Right kidney (tissue), 1 donor: ENCODE data around the gene NANP.

Source experiments
- DNase-seq: peaks from one replicate; pipeline ENCODE4 v3.0.0-alpha.2; 2016

Gene NANP

GRCh38 chr20:25571817-25572216 lies 52.0 kb downstream of the NANP start:
- DNase-seq, result no peak

DNA sequence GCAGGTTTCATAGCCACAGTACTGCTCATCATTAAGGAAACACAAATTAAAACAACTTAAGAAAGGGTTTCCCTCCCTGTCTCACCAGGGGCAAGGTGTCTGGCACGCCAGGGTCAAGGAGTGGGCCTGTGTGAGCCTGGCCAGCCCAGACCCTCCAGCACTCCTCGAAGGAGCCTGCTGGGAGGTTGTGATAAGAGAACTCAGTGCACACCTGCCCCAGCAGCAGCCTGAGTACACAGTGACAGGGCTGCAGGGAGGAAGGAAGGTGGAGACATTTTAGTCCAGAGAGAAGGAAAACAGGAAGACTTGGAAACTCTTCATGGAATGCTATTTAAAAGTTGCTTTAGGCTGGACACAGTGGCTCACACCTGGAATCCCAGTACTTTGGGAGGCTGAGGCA lies 52.6 kb downstream of the NANP start:
- no peak for DNase-seq

- DNase-seq, result no peak
These were observed 53.7 kb downstream of the NANP start for GRCh38 chr20:25570148-25570530.

- DNase-seq, result no peak
These were observed 56.5 kb downstream of the NANP start for GRCh38 chr20:25567286-25567685.

GRCh38 chr20:25566821-25567220 lies 57.0 kb downstream of the NANP start:
- DNase-seq, result no peak

GRCh38 chr20:25565578-25566157 lies 58.1 kb downstream of the NANP start:
- no peak for DNase-seq

GRCh38 chr20:25563876-25564275 lies 59.9 kb downstream of the NANP start:
- DNase-seq, result no peak

- no peak for DNase-seq
These were observed 60.5 kb downstream of the NANP start for GRCh38 chr20:25563362-25563761.
